ENCODE data around the gene HADH. TPM values are rescaled to one million over a fixed set of nuclear protein-coding genes. Genes with fewer than 3 reads are reported as not detected.
"Not testable (repeated sequence)": the region's sequence is repeated elsewhere in the genome, so short reads cannot be mapped to it uniquely, and the experiment has no call there.

The HADH gene
- polyA plus RNA-seq, 2 of the 4 experiments (the other 2 are of a cell fraction) = 22.7 to 23.7 TPM

- ATAC-seq (no peak), DNase-seq (ENCODE audit: low read depth in 1 of 2, low spot score in 1 of 2) (no peak), FAIRE-seq (no peak)
- ChIA-PET CTCF (interaction anchor here (0.5 kb wide), 1 partner anchor 1856 kb away, joined by 4 read pairs; no protein-coding TSS in a partner anchor), POLR2A (no interaction called here)
- TF ChIP-seq NR3C1 (IDR thresholded peaks at IDR 0.05) = no peak
- H3K4me2 ChIP-seq = no peak overlapping the region
- WGBS (ENCODE audit: missing lambda C conversion rate) = 53% methylated on average over 6 of the region's 6 CpGs
- H3K4me3 ChIP-seq = no peak overlapping the region
- H3K9me3 ChIP-seq = no peaks in the 10 kb centered on the region
- no peaks in the 10 kb centered on the region for H3K4me1 ChIP-seq
- no peak overlapping the region for H3K27ac ChIP-seq
Observed at GRCh38 chr4:108048157-108048556, 58.5 kb downstream of the HADH start.

GRCh38 chr4:108048997-108049396 lies 59.3 kb downstream of the HADH start:
- ATAC-seq = no peak
- Histone ChIP-seq H3K9me3 (no peaks in the 10 kb centered on the region), H3K4me3 (no peak overlapping the region), H3K27ac (no peak overlapping the region), H3K4me1 (no peaks in the 10 kb centered on the region), H3K4me2 (no peak overlapping the region)
- 78% methylated on average over 7 of the region's 7 CpGs for WGBS (ENCODE audit: missing lambda C conversion rate)
- CTCF ChIA-PET = no interaction called here
- POLR2A ChIA-PET = no interaction called here
- TF ChIP-seq EHF (CRISPR knock-in tag; IDR thresholded peaks at IDR 0.05) = no peak
- no peak for TF ChIP-seq HOXA7 (CRISPR knock-in tag; IDR thresholded peaks at IDR 0.05)
- no peak for TF ChIP-seq MAZ (IDR thresholded peaks at IDR 0.05; ENCODE audit: borderline replicate concordance, low read depth, low read length)
- no peak for TF ChIP-seq HES2 (IDR thresholded peaks at IDR 0.05)
- TF ChIP-seq POLR2AphosphoS2 (conservative IDR thresholded peaks at IDR 0.05; ENCODE audit: low read length) = no peak
- no peak for TF ChIP-seq USF2 (IDR thresholded peaks at IDR 0.05)
- no peak for TF ChIP-seq GATA3 (IDR thresholded peaks at IDR 0.05; ENCODE audit: borderline replicate concordance)
- TF ChIP-seq JUN (IDR thresholded peaks at IDR 0.05) = no peak
- TF ChIP-seq RCOR1 (IDR thresholded peaks at IDR 0.05; ENCODE audit: low read depth, low read length) = no peak
- no peak for TF ChIP-seq KDM5A (IDR thresholded peaks at IDR 0.05)
- no peak for TF ChIP-seq ZFP36 (IDR thresholded peaks at IDR 0.05; ENCODE audit: borderline replicate concordance, partially characterized antibody)
- TF ChIP-seq TP53 (CRISPR knock-in tag; IDR thresholded peaks at IDR 0.05) = no peak
- TF ChIP-seq RFX5 (IDR thresholded peaks at IDR 0.05) = no peak
- no peak for TF ChIP-seq NFE2L2 (conservative IDR thresholded peaks at IDR 0.05; ENCODE audit: low read length)
- TF ChIP-seq SREBF2 (IDR thresholded peaks at IDR 0.05) = no peak
- TF ChIP-seq ZSCAN20 (CRISPR knock-in tag; IDR thresholded peaks at IDR 0.05) = no peak
- no peak for TF ChIP-seq HMGXB4 (CRISPR knock-in tag; IDR thresholded peaks at IDR 0.05; ENCODE audit: borderline replicate concordance)
- TF ChIP-seq HOXB5 (CRISPR knock-in tag; IDR thresholded peaks at IDR 0.05) = no peak
- no peak for DNase-seq (ENCODE audit: low read depth in 1 of 2, low spot score in 1 of 2)
- no peak for FAIRE-seq

- ChIA-PET POLR2A (no interaction called here), CTCF (no interaction called here)
- WGBS (ENCODE audit: missing lambda C conversion rate) = 68% methylated on average over 5 of the region's 5 CpGs
- DNase-seq (ENCODE audit: low read depth in 1 of 2, low spot score in 1 of 2) (no peak), ATAC-seq (no peak), FAIRE-seq (no peak)
- TF ChIP-seq SREBF2 (IDR thresholded peaks at IDR 0.05) = no peak
- TF ChIP-seq ESRRA (IDR thresholded peaks at IDR 0.05; ENCODE audit: borderline replicate concordance, low read length) = no peak
- H3K4me1 ChIP-seq = no peaks in the 10 kb centered on the region
- H3K27ac ChIP-seq = no peak overlapping the region
- H3K9me3 ChIP-seq = no peaks in the 10 kb centered on the region
- no peak overlapping the region for H3K4me2 ChIP-seq
- no peak overlapping the region for H3K4me3 ChIP-seq
Observed at GRCh38 chr4:108049406-108049805, 59.7 kb downstream of the HADH start.

GRCh38 chr4:108050166-108051111 lies 60.8 kb downstream of the HADH start:
- FAIRE-seq; ATAC-seq; DNase-seq (ENCODE audit: low read depth in 1 of 2, low spot score in 1 of 2); POLR2A ChIA-PET; H3K27ac ChIP-seq; CTCF ChIA-PET; H3K4me1 ChIP-seq; H3K4me3 ChIP-seq; H3K9me3 ChIP-seq; H3K4me2 ChIP-seq: not testable (repeated sequence)
- WGBS (ENCODE audit: missing lambda C conversion rate) = 59% methylated on average over 8 of the region's 10 CpGs
